Hepatocyte (in vitro differentiated cells): ENCODE measurements around the gene ZNF584. TPM values are rescaled to one million over a fixed set of nuclear protein-coding genes. Genes with fewer than 3 reads are reported as not detected.

Experiments used
- DNase-seq: peaks from one replicate; pipeline ENCODE4 v3.0.0-alpha.2; 2016; ENCODE audit warnings: low spot score
- H2AFZ ChIP-seq: fragments of 200-600 bp; sonication (generic); 2 replicates; pipeline ENCODE4 v1.6.0; 2016; ENCODE audit warnings: antibody characterized with exemption, mild to moderate bottlenecking
- H3K27ac ChIP-seq: fragments of 200-600 bp; sonication (generic); 2 replicates; pipeline ENCODE4 v1.5.1; 2016; ENCODE audit warnings: mild to moderate bottlenecking
- H3K27me3 ChIP-seq: fragments of 200-600 bp; sonication (generic); 2 replicates; pipeline ENCODE4 v1.6.1; 2016
- H3K36me3 ChIP-seq: fragments of 200-600 bp; sonication (generic); replicated peaks from 2 replicates; pipeline ENCODE4 v1.5.1; 2016; ENCODE audit warnings: low read depth; ENCODE audit not compliant: insufficient read depth
- H3K4me1 ChIP-seq: fragments of 200-600 bp; sonication (generic); 2 replicates; pipeline ENCODE4 v1.5.1; 2016; ENCODE audit warnings: mild to moderate bottlenecking, moderate library complexity; ENCODE audit not compliant: insufficient read depth
- H3K4me2 ChIP-seq: fragments of 200-600 bp; sonication (generic); 2 replicates; pipeline ENCODE4 v1.6.0; 2016
- H3K4me3 ChIP-seq: fragments of 200-600 bp; sonication (generic); 2 replicates; pipeline ENCODE4 v1.5.1; 2016; ENCODE audit warnings: mild to moderate bottlenecking
- H3K79me2 ChIP-seq: fragments of 200-600 bp; sonication (generic); 2 replicates; pipeline ENCODE4 v1.6.0; 2017; ENCODE audit warnings: mild to moderate bottlenecking
- H3K9me2 ChIP-seq: fragments of 200-600 bp; sonication (generic); replicated peaks from 2 replicates; pipeline ENCODE4 v1.6.0; 2017; ENCODE audit warnings: mild to moderate bottlenecking; ENCODE audit not compliant: insufficient read depth
- H3K9me3 ChIP-seq: fragments of 200-600 bp; sonication (generic); 2 replicates; pipeline ENCODE4 v1.5.1; 2016; ENCODE audit warnings: low read depth, mild to moderate bottlenecking
- H4K20me1 ChIP-seq: fragments of 200-600 bp; sonication (generic); 2 replicates; pipeline ENCODE4 v1.6.0; 2016; ENCODE audit warnings: mild to moderate bottlenecking; ENCODE audit not compliant: insufficient read depth, poor library complexity, severe bottlenecking
- EZH2 ChIP-seq: fragments of 200-600 bp; sonication (generic); IDR thresholded peaks from 2 replicates; pipeline ENCODE4 v1.6.1; 2016; ENCODE audit warnings: antibody characterized with exemption, mild to moderate bottlenecking, borderline replicate concordance
- EZH2phosphoT487 ChIP-seq: fragments of 200-600 bp; sonication (generic); IDR thresholded peaks from one replicate; pipeline ENCODE4 v1.6.1; 2018; ENCODE audit warnings: antibody characterized with exemption, mild to moderate bottlenecking, low read depth, moderate library complexity; ENCODE audit not compliant: unreplicated experiment, severe bottlenecking
- WGBS: methylation state at CpG from one replicate; pipeline ENCODE4 v1.1.6; 2016; ENCODE audit warnings: low lambda C conversion rate; ENCODE audit errors: missing lambda C conversion rate; 5-methylcytosine and 5-hydroxymethylcytosine counted together
- polyA plus RNA-seq: library from polyadenylated mRNA; unstranded; fragments of >200 nt; fragmentation: Nextera tagmentation; extraction: Ambion mirVana; gene quantifications from 2 replicates; pipeline ENCODE4 v1.2.1, GENCODE V29; 2016
- total RNA-seq: library from RNA; depleted of rRNA; stranded (reverse); fragments of >200 nt; gene quantifications from 2 replicates; pipeline ENCODE4 v1.2.3, GENCODE V29; 2014
- TF ChIP-seq, protein P1 (sequence below): fragments of 200-600 bp; sonication (generic); IDR thresholded peaks from 2 replicates; pipeline ENCODE4 v1.5.1; 2016; ENCODE audit warnings: antibody characterized with exemption, mild to moderate bottlenecking; ENCODE audit not compliant: poor library complexity

The ZNF584 gene
- total and polyA plus RNA-seq, 2 experiments from 2014 or later, result 5.5 to 7.9 TPM

DNA sequence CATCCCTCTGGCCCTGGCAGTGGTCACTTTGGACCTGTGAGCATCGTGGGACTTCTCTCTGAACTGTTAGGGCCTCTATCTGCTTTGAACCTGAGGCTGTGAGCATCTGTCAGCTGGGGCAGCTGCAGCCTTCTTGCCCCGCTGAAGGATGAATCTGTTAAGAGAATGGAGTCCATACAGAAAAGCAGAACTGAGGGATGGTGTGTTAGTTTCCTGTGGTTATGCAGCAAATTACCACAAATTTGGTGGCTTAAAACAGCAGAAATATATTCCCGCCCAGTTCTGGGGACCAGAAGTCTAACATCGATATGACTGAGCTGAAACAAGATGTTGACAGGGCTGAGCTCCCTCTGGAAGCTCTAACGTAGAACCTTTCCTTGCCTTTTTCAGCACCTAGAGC is 44.3 kb upstream of the ZNF584 start:
- Histone ChIP-seq H3K4me3 (no peak overlapping the region), H3K36me3 (no peaks in the 10 kb centered on the region), H3K27ac (no peak overlapping the region), H4K20me1 (no peaks in the 10 kb centered on the region), H3K79me2 (peaks cover 8% of the 10 kb centered on the region), H3K9me3 (no peaks in the 10 kb centered on the region), H3K4me1 (peaks cover 7% of the 10 kb centered on the region), H3K27me3 (no peaks in the 10 kb centered on the region), H3K9me2 (no peaks in the 10 kb centered on the region), H3K4me2 (no peak overlapping the region), H2AFZ (no peak overlapping the region)
- no peak for DNase-seq
- no peak for TF ChIP-seq EZH2phosphoT487
- TF ChIP-seq, protein P1, sequence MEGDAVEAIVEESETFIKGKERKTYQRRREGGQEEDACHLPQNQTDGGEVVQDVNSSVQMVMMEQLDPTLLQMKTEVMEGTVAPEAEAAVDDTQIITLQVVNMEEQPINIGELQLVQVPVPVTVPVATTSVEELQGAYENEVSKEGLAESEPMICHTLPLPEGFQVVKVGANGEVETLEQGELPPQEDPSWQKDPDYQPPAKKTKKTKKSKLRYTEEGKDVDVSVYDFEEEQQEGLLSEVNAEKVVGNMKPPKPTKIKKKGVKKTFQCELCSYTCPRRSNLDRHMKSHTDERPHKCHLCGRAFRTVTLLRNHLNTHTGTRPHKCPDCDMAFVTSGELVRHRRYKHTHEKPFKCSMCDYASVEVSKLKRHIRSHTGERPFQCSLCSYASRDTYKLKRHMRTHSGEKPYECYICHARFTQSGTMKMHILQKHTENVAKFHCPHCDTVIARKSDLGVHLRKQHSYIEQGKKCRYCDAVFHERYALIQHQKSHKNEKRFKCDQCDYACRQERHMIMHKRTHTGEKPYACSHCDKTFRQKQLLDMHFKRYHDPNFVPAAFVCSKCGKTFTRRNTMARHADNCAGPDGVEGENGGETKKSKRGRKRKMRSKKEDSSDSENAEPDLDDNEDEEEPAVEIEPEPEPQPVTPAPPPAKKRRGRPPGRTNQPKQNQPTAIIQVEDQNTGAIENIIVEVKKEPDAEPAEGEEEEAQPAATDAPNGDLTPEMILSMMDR, result no peak
- no peak for TF ChIP-seq EZH2
- 94% methylated on average over 5 of the region's 5 CpGs for WGBS

DNA sequence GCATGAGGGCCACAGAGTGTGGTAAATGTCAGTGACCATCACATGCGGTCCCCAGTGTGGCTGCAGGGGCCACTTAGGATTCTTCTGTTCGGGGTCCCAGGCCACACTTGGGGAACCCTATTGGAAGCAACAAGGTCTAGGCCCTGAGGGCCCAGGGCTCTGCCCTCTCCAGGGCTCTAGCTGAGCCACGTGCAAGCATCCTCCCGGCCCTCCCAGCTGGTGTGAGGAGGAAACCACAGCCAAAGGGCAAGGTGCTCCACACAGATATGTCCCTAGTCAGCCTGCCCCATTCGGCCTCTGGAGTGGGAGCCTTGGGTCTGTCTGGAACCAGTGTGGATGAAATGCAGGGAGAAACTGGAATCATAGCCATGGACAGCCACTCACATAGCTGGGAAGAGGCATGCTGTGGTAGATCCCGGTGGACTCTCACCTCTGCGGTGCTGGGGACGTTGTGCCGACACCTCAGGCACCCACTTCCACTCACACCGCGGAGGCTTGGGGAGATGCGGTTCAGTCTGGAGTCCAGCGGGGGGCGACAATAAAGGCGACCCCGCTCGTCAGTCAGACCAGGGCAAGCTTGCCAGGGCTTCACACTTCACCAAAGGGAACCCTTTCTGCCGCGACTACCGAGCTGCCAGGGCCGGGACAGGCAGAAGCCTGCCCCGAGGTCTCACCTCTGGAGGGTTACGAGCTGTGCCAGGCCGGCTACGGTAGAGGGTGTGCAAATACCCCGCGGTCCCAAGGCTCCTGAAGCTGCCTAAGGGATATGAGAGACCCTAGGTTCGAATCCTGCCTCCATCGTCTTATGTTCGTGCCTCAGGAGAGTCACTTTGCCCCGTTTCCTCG is 41.6 kb upstream of the ZNF584 start:
- H3K4me1 ChIP-seq, result peaks cover under 1% of the 10 kb centered on the region
- H3K4me2 ChIP-seq, result no peak overlapping the region
- no peaks in the 10 kb centered on the region for H3K27me3 ChIP-seq
- DNase-seq, result no peak
- no peaks in the 10 kb centered on the region for H3K79me2 ChIP-seq
- no peaks in the 10 kb centered on the region for H3K9me2 ChIP-seq
- 98% methylated on average over 31 of the region's 32 CpGs for WGBS
- no peaks in the 10 kb centered on the region for H3K9me3 ChIP-seq
- no peaks in the 10 kb centered on the region for H4K20me1 ChIP-seq
- H3K4me3 ChIP-seq, result no peak overlapping the region
- no peak overlapping the region for H2AFZ ChIP-seq
- H3K36me3 ChIP-seq, result no peaks in the 10 kb centered on the region
- TF ChIP-seq EZH2 (no peak), EZH2phosphoT487 (no peak)
- TF ChIP-seq, protein P1, result no peak
- no peak overlapping the region for H3K27ac ChIP-seq

DNA sequence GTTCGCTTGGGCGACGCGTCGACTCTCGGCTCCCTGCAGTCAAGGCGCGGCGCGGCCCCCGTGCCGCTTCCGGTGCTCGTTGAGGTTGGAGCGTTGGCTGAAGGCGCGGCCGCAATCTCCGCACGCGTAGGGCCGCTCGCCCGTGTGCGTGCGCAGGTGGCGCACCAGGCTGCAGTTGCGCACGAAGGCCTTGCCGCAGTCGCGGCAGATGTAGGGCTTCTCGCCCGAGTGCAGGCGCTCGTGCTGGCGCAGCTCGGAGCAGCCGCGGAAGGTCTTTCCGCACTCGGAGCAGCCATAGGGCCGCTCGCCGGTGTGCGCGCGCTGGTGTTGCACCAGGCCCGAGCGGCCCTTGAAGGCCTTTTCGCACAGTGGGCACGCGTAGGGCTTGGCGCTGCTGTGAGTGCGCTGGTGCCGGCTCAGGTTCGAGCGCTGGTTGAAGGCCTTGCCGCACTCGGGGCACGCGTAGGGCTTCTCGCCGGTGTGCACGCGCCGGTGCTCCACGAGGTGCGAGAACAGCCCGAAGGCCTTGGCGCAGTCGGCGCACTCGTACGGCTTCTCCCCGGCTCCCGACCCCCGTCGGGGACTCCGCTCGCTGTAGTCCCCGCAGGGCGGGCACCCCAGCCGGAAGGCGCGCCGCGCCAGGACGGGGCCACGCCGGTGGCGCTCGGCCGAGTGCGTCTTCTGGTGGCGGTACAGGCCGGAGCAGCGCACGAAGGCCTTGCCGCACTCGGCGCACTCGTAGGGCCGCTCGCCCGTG is 40.6 kb upstream of the ZNF584 start:
- no peak overlapping the region for H3K4me2 ChIP-seq
- H3K36me3 ChIP-seq, result no peaks in the 10 kb centered on the region
- no peaks in the 10 kb centered on the region for H4K20me1 ChIP-seq
- no peaks in the 10 kb centered on the region for H3K27me3 ChIP-seq
- TF ChIP-seq, protein P1, result no peak
- no peak for TF ChIP-seq EZH2phosphoT487
- no peak for TF ChIP-seq EZH2
- no peak overlapping the region for H2AFZ ChIP-seq
- no peak overlapping the region for H3K27ac ChIP-seq
- H3K9me2 ChIP-seq, result no peaks in the 10 kb centered on the region
- DNase-seq, result no peak
- H3K9me3 ChIP-seq, result no peaks in the 10 kb centered on the region
- no peak overlapping the region for H3K4me3 ChIP-seq
- H3K4me1 ChIP-seq, result no peaks in the 10 kb centered on the region
- over 99% methylated on average over 78 of the region's 106 CpGs for WGBS
- H3K79me2 ChIP-seq, result no peaks in the 10 kb centered on the region
